NCI-H2029 (cell line): Measurements from ENCODE around the gene GCNT2.
"Not testable (repeated sequence)": the region's sequence is repeated elsewhere in the genome, so short reads cannot be mapped to it uniquely, and the experiment has no call there.

ENCODE experiments used
- DNase-seq: peaks from one replicate; lab custom pipeline; 2025; lab: John Stamatoyannopoulos, UW

Gene GCNT2

GRCh38 chr6:10660431-10661191, 139.5 kb downstream of the GCNT2 start:
- DNase-seq = not testable (repeated sequence)

DNA sequence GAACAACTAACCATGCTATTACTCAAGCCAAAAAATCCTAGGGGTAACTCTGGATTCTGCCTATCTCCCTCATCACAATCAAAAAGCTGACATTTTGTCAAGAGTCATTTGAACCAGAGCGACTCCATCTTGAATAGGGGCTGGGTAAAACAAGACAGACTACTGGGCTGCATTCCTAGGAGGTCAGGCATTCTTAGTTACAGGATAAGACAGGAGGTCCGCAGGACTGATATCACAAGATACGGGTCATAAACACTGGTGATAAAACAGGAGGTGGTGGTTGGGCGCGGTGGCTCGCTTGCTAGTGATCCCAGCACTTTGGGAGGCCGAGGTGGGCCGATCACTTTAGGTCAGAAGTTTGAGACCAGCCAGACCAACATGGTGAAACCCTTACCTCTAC, 141.1 kb downstream of the GCNT2 start:
- DNase-seq = no peak

GRCh38 chr6:10662742-10663141, 141.6 kb downstream of the GCNT2 start:
- no peak for DNase-seq

DNA sequence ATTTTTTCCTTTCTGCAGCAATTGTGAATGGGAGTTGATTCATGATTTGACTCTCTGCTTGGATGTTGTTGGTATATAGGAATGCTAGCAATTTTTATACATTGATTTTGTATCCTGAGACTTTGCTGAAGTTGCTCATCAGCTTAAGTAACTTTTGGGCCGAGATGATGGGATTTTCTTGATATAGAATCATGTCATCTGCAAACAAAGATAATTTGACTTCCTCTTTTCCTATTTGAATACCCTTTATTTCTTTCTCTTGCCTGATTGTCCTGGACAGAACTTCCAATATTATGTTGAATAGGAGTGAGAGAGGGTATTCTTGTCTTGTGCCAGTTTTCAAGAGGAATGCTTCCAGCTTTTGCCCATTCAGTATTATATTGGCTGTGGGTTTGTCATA, 144.4 kb downstream of the GCNT2 start:
- not testable (repeated sequence) for DNase-seq

DNA sequence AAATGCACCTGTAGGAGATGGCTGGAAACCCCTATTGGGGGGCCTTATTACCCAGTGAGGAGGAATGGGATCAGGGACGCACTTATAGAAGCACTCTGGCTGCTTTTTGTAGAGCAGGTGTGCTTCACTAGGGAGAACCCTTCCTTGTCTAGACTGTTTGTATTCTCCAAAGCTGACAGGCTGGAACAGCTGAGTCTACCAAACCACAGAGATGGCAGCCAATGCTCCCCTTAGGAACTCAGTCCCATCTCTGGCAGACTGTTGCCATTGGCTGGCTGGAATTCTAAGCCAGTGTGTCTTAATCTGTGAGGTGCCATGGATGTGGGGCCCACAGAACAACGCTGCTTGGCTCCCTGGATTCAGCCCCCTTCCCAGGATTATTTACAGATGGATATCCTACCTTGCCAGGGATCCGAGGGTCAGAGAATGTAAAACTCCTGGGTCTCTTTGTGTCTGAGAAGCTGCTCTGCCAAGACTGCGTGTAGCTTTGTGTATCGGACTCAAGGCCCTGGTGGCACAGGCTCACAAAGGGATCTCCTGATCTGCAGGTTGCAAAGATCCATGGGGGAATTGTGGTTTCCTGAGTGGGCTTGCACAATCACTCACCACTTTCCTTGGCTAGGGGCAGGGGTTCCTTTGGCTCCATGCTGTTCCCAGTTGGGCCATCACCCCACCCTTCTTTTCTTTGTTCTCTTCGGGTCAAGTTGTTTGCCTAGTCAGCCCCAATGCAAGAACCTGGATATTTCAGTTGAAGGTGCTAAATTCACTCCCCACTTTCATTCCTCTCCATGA, 147.2 kb downstream of the GCNT2 start:
- DNase-seq = no peak

- no peak for DNase-seq
Observed at GRCh38 chr6:10676403-10676802, 155.3 kb downstream of the GCNT2 start.

DNA sequence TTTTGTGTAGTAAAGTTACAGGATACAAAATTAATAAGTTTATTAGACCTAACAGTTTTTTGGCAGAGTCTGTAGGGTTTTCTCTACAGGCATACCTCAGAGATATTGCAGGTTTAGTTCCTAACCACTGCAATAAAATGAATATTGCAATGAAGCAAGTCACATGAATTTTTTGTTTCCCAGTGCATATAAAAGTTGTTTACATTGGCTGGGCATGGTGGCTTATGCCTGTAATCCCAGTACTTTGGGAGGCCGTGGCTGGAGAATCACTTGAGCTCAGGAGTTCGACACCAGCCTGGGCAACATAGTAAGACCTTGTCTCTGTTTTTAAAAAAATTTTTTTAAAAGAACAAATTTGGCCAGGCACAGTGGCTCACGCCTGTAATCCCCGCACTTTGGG, 157.3 kb downstream of the GCNT2 start:
- DNase-seq = no peak
